GM18909 (cell line): ENCODE data around the gene MRPS22.

Experiments used
- ATAC-seq: cut with Tn5 transposase; IDR thresholded peaks from one replicate; pipeline ENCODE4 v1.9.1; 2021; ENCODE audit warnings: mild to moderate bottlenecking; ENCODE audit not compliant: unreplicated experiment, poor library complexity

Gene MRPS22

DNA sequence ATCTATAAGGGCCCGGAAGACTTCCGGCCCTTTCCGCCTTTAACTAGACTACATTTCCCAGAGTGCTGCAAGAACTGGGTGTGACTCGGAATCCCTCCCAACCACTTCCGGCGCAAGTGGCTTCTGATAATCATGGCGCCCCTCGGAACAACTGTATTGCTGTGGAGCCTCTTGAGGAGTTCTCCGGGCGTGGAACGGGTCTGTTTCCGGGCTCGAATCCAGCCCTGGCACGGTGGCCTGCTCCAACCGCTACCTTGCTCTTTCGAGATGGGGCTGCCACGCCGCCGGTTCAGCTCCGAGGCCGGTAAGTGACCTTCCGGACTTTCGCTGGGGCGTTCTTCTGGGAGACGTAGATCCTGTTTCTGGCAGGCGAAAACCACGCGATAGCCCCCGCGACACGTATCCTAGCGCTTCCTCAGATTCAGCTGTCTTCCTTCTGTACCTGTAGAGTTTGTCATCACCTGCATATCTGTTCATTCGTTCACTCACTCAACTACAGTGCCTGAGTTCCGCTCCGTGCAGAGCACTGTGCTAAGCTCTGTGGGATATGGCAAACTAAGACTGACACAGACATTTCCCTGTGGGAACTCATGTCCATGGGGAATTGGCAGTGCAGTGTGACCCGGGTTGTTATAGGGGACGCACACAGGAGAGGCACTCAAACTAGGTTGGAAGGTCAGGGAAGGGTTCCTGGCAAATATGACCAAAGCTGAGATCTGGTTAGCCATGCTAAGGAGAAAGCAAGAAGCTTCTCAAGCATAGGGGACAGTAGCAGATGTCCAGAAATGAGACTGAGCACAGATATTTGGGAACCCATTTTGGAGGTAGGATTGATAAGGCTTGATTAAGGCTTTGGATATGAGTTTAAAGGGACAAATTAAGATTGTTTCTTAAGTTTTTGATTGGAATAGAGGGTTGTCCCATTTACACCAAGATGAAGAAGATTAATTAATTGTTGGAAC, at the start of gene MRPS22:
MRPS22 (plus strand) TSS at position 126 of the 962 bp plus-strand sequence; CDS start at position 133, 7 bp downstream.
- peak; percentile 98 for ATAC-seq

DNA sequence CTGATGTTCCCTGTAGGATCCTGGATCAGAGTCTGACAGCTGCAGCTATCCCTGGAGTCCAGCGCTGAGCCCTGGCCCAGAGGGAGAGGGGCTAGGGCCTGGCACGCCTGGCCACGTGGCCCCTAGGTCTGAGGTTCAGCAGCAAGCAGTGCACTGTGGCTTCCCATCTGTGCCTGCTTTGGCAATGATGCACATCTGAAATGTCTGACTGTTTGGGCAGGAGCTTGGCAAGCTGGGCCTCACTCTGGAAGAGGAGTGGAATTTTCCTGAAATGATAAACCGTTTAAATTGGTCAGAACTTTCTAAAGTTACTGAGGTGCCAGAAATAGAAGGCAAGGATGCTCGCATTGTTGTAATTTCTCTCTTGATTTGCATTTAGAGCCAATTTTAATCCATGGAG, 48.8 kb upstream of the MRPS22 start:
- no peak for ATAC-seq

DNA sequence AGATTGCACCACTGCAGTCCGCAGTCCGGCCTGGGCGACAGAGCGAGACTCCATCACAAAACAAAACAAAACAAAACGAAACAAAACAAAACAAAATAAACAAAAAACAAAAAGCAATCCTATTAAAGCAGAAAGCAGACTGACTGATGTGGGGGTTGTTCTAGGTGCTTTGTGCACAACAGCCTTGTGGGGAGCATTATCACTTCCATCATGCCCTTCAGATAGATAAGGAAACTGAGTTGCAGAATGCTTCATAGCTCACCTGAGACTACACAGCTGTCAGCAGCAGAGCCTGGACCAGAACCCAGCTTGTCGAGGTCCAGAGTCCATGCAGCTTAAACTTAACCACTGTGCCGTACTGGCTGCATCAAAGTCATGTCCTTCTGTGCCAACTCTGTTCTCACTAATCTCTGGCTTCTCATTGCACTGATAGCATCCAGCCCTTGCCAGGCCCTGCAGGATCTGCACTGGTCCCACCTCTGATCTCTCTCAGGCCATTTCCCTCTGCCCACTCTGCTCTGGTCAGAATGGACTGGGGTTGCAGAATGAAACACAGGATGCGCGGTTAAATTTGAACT, 47.6 kb upstream of the MRPS22 start:
- ATAC-seq = no peak

DNA sequence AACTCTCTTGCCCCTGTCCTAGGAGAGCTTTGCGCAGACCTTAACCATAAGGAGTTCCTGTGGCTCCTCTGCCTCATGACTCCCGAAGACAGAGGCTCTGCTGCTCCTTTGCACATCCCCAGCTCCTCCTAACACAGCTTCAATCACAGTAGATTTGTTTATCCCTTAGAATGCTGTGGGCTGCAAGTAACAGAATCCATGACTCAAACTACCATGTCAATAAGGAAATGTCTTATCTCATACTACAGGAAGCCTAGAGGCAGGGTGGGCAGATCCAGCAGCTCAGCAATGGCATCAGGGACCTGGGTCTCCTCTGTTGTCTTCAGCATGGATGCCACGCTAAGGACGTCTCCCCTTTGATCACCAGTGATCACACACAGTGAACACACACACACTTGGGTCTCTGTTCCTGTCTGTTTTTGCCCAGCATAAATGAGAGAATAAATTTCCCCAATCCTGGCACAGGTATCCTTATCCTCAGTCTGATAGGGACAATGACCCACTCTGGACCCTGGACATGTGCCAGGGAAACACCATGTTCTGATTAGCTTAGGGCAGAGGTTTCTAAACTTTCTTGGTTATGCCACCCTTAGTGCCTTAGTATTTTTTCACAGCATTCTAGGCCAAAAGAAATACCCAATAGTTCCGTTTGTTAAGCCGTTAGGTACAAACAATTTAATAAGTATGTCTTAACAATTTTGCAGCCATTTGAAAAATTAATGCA, 46.1 kb upstream of the MRPS22 start:
- ATAC-seq = no peak

DNA sequence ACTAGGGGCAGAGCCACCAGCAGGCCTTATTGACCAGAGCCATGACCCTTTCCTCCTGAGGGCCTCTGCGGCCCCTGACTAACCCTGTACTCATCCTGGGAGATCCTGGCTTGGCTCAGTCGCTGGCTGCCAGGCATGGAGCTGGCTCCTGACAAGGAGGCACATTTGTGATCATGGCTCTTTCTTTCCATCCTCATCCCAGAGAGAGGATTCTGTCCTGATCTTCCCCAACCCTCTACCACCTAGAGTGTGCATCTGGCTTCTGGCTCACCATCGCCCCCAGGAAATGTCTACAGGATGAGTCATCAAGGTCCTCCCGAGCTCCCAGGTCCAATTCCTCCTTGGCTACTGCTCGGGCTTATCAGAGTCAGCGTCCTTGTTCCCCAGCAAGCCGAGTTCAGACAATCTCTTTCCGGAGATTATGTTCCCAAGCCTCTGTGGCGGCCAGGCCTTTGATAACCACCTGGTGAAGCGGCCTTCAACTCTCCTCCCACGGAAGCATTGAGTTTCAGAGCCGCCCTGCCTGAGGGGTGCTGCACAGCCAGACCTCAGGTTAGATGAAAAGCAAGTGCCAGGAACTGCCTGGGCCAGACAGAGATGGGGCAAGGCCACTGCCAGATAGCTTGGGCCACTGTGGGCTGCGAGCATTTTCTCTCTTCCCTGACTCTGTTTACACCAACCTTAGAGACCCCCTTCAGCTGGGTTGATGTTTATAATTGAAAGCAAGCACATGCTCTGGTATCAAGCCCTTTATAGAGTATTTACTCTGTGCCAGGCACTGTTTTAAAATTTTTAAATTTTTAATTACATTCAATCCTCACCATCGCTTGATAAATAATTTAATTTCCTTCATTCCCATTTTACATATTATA, 44.3 kb upstream of the MRPS22 start:
- no peak for ATAC-seq

DNA sequence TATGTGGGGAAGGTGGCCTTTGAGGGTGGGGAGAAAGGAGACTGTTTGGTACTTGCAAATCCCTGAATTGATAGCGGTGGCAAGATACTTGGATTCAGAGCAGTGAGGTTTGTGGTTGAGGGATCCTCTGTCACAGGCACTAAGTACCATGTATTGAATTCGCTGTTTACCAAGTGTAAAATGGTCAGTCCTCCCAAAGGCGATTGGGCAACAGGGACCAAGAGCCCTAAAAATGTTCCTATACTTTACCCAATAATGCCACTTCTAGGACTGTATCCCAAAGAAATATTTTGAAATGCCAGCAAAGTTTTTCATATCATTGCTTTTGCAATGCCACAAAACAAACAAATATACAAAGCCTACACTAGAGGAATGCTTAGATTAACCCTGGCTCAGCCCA, 43.4 kb upstream of the MRPS22 start:
- ATAC-seq = no peak

DNA sequence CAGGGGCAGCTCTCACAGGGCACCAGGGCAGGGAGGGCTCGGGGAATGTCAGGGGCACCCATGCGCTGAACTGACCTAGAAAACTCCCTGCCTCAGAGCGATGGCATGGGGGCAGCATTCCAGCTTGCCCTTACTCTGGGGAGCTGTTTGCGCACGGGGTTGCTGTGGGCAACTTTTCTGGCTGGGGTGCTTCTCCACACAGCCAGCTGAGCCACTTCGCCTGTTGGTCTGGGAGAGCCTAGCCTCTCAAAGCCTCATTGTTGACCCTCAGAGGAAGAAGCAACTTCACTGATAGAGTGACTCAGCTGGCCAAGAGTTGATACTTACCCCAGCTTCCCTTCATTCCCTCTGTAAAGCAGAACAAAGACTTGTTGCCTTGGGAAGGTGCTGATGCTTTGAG, 42.6 kb upstream of the MRPS22 start:
- ATAC-seq = no peak

DNA sequence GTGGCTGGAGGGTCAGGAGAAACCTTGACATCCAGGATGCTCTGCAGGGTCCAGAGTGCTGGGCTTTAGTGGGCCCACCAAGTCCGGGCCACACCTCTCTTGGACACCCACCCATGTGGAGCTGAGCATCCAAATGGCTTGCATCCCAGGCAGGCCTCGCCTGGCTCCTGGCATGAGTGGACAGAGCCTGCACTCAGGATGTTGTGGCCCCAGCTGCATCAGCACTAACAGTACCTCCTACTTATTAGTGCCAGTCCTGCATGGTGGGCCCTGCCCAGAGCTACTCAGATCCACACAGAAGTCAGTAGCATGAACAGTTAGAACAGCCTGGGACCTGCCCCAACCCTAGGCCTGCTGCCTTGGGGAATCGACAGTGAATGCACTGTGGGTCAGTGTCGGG, 42.2 kb upstream of the MRPS22 start:
- no peak for ATAC-seq

DNA sequence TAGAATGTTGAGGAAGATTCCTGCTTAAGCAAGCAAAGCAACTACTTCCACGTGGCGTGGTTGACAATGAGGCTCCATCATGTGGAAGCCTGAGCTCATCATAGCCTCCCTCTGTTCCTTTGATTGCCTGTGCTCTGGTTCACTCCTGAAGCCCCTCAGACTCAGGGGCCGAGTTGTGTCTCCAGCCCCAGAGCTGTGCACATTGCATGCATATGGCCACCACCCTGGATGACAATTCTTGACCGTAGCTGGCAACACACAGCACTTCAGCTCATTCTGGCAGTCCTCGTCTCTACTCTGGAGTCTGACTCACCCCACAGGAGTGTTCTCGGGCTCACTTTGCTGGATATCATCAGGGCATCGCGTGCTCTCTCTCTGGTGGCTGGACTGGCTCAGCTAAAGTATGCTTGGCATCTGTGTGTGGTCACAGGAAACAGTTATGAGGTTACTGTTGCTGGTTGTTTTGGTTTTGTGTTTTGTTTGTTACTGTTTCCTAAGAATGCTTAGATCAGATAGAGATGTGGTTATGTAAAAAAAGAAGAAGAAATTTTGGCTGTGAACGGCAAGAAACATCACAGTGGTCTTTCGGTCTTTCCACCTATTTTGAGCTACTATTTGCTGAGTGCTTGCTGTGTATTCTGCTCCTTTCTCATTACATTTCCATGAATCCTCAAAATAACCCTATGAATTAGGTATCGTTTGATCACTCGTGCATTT, 41.6 kb upstream of the MRPS22 start:
- no peak for ATAC-seq

DNA sequence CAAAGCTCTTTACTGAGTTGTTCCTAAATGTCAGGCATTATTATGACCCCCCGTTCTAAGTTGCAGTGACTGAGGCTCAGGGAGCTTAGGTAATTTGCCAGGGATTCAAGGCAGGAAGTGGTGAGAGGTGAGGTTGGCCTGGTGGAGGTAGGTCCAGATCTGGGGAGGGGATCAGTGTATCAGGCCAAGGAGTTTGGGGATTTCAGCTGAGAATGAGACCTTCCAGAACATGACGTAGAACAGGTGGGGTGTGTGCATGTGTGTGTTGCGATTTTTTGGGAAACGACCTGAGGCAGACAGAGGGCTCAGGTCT, 41.1 kb upstream of the MRPS22 start:
- ATAC-seq = no peak

DNA sequence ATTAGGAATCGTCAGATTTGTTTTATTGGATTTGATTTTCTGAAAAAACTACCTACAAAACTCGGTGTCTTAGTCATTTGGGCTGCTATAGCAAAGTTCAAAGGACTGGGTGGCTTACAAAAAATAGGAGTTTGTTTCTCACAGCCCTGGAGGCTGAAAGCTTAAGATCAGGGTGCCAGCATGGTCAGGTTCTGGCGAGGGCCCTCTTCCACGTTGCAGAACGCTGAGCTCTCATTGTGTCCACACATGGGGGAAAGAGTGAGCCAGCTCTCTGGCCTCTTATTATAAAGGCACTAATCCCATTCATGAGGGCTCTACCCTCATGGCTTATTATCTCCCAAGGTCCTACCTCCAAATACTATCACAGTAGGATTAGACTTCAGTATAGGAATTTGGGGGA, 40.6 kb upstream of the MRPS22 start:
- ATAC-seq = no peak

DNA sequence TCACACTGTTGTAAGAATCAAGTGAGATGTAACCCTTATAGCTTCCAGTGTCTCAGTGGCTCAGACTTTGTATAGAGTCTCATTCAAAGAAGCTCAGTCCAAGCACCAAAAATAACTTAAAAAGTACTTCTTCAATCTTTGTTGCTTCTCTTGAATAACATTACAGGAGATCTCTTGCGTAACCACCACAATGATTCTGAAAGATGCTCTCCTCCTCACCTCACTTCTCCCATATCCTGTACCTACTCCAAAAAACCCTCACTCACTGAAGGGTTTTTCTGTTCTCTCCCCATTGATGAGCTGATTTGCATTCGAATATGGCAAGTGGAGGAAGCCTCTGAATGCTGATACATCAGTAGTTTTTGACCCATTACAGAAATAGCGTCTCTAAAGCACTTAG, 39.4 kb upstream of the MRPS22 start:
- ATAC-seq = no peak

DNA sequence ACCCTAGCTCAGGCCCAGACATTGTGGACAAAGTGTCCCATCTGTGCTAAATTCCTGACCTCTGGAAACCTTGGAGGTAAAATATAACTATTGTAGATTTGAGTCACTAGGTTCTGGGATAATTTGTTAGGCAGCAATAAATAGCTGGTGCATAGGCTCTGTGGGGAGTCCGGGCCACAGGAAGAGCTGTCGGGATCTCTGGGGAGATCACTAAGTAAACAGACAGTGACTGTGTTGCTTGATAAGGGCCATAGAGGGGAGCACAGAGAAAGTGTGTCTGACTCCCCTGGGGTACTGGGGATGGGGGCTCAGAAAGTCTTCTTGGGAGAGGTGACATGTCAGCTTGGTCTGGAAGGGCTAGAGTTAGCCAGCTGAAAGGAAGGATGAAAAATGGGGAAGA, 37.7 kb upstream of the MRPS22 start:
- no peak for ATAC-seq

DNA sequence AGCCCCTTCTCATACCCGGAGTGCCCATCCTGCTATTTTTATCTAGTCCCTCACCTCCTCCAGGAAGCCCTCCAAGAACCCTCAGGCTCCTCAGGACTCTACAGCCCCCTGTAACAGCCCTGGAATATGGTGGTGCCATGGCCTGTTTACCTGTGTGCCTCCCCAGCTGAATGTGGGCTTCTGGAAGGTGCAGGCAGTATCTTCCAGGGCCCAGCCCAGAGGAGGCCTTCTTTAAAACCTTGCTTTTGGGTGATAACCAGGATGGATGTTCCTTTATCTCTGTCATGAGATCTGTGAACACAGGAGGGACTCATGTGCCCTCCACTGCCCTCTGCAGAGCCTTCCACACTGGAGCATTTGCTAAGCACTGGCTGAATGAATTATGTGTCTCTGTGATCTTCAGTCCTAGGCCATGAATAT, 36.7 kb upstream of the MRPS22 start:
- no peak for ATAC-seq

DNA sequence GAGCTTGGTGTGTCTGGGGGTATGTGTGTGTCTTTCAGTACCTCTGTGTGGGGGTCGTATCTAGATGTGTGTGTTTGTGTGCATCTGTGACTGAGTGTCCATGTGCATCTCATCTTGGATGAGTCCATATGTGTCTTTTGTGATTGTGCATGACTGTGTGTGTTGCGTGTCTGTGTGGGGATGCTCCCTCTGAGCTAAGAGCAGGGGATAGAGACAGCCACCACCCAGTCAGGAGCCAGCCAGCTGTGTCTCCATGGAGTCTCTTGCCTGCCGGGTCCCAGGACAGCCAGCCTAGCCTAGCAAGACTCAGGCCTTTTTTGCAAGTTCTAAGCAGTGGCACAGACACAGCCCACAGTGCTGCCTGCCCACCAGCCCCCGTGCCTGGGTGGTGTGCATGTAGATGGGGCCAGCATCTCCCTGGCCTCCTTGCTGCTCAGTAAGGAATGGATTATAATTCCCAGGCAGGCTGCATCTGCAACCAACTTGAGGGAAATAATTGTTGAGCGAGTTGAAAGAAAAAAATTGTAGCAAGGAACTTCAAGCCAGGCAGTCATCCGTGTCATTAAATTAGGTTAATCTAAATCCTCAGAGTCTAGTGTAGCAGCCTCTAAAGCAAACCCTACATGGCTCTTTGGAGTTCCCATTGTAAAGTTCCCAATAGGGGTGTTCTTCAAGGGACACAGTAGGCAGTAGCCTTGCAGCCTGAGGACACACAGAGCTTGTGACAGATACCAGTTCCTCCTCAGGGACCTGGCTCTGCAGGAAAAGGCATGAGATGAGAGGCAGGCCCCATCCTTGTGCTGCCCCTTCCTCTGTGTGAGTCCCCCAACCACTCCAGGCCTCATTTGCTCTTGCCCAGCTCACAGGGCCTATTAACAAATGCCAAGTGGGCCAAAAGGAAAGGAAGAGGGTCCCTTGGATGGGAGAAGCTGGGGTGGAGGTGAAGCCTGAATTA, 35.9 kb upstream of the MRPS22 start:
- no peak for ATAC-seq

DNA sequence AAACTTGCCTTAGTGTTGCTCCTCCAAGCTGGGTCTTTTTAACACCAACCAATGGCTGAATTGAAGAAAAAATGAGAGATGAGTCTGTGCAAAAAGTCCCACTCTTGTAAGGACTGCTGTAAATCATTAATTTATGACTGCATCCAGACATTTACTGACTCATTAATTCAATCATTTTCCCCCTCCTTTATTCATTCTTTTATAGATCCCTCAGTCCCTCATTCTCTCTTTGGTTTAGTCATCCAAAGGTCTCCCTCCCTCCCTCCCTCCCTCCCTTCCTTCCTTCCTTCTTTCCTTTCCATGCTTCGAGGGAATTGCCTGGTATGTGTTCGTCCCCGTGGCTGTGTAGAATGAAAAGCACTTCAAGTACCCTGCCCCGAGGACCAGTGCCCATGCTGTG, 35.3 kb upstream of the MRPS22 start:
- ATAC-seq = no peak

DNA sequence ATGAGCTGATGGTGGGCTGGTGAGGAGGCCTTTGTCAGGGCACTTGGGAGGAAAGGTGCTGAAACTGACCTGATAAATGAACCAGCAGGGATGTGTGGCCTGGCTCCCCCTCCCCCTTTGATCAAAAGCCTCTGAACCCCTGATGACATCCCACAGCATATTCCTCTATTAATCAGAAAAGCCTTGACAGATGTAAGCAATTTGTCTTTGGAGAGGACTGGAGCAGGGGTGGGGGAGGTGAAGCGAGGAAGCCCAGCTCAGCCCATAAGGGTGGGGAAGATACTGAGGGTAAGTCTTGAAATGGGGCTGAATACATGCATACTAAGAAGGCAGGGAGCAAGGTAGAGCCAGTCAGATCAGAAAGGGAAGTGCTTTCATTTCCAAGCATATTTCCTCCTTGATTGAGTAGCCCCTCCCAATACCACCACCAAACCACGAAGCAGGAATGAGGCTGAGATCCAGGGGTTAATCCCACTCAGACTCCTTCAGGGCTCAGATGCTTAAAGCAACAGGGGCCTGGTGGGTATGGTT, 34.7 kb upstream of the MRPS22 start:
- no peak for ATAC-seq

DNA sequence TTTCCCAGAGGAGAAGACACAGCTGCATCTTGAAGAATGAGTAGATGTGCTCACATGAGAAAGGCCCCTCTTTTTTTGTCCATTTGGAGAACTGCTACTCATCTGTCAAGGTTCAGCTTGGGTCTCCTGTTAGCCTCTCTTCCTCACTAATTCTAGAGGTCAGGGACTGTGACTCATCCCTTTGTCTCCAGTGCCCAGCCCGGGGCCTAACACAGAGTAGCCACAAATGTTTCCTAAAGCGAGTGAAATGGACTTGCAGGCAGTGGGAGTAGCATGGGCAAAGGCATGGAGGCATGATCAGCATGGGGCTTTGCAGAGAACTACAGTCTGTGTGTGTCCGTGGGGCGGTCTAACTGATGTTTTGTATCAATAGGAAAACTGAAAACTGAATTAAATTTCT, 33.9 kb upstream of the MRPS22 start:
- ATAC-seq = no peak
